GM19043 (cell line): Measurements from ENCODE around the gene PCDHAC1.

ENCODE experiments used
- ATAC-seq: cut with Tn5 transposase; IDR thresholded peaks from one replicate; pipeline ENCODE4 v1.9.1; 2021; ENCODE audit warnings: low read depth; ENCODE audit not compliant: unreplicated experiment

Gene PCDHAC1

DNA sequence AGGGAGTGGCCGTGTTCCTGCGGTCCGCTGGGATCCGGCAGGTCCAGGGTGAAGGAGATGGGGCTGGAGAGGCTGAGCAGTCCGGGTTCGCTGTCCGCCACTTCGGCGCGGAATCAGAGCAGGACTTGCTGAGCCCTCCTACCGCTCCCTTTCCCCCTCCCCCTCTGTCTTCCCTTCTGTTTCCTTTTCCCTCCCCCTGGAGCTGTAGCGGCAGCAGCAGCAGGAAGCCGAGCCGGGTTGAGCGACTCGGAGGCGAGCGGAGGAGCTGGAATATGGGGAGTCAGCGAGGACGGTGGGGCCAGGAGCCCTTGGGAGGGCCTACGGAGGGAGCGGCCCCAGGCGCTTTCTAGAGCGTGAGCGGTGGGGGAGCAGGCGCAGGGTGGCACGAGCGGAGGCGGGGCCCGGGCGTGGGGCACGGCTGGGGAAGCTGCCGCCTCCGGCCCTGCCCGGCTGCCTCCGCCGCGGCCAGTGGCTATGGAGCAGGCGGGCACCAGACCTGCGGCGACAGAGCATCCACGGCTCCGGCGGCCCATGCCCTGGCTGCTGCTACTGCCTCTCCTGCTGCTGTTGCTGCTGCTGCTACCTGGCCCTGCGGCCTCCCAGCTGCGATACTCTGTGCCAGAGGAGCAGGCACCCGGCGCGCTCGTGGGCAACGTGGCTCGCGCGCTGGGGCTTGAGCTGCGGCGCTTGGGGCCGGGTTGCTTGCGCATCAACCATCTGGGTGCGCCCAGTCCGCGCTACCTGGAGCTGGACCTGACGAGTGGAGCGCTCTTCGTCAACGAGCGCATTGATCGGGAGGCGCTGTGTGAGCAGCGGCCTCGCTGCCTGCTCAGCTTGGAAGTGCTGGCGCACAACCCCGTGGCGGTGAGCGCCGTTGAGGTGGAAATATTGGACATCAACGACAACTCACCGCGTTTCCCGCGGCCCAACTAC is 40.5 kb downstream of the PCDHAC1 start, which contains the start of gene PCDHAC2:
TSS of gene PCDHAC2 (plus strand) at position 184 of the 933 bp plus-strand sequence. CDS start at position 475, 291 bp downstream.
- no peak for ATAC-seq

DNA sequence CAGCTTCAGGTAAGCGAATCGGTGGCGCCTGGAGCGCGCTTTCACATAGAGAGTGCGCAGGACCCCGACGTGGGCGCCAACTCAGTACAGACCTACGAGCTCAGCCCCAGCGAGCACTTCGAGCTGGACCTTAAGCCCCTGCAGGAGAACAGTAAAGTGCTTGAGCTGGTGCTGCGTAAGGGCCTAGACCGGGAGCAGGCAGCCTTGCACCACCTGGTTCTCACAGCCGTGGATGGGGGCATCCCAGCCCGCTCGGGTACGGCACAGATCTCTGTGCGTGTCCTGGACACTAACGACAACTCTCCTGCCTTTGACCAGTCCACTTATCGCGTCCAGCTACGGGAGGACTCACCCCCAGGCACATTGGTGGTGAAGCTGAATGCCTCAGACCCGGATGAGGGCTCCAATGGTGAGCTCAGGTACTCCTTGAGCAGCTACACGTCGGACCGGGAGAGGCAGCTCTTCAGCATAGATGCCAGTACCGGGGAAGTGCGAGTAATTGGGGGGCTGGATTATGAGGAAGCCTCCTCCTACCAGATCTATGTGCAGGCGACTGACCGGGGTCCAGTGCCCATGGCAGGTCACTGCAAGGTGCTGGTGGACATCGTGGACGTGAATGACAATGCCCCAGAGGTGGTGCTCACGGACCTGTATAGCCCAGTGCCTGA is 41.3 kb downstream of the PCDHAC1 start:
- no peak for ATAC-seq

DNA sequence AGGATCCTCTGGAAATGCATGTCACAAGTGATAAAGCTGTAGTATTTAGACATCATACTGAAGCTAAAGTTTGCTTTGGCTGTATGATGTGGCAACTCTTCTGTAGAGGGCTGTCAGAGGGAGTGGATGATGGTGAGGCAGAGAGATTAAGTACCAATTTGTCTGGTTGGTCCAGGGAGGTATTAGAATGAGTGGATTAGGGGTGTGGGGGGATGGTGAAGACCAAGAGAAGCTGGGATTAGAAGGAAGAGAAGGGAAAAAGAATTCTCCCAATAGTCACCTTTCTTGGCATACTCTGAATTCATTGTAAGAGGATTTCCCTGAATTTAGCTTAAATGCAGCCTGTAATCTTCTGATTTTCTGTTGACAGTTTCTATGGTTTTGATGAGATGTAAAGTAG is 43.8 kb downstream of the PCDHAC1 start:
- no peak for ATAC-seq

DNA sequence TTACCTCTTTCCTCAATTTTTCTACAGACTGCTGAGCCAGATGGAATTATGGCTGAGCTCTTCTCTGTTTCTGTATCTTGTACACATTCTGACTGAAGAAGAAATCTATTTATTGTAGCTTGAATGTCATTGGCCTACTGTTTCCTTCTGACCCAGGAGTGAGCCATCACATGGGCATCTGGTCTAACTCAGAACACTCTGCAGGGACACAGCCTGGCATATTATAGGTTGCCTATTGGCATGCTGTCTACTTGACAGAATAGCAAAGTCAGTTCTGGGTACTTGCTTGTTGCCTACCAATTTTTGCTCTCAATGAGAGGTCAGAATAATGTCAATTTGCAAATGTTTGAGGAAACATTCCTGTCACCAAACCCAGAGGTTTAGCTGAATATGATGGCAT is 47.5 kb downstream of the PCDHAC1 start:
- ATAC-seq, result no peak

DNA sequence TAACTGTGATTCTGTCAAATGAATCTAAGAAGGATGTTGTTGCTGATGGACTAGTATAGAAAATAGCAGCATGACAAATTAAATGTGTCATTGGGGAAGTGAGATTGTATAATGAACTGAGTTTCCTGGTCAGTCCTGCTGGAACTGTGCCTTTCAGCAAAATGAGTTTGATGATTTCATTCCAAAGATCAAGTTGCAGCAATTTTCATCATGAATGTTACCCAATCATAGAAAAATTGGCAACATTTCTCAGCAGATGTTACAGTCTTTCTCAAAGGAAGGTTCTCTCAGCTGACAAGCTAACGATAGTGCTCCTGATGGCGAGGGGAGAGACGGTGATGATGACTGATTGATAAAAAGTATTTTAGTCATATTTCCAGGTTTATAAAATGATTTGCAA is 50.9 kb downstream of the PCDHAC1 start:
- no peak for ATAC-seq

DNA sequence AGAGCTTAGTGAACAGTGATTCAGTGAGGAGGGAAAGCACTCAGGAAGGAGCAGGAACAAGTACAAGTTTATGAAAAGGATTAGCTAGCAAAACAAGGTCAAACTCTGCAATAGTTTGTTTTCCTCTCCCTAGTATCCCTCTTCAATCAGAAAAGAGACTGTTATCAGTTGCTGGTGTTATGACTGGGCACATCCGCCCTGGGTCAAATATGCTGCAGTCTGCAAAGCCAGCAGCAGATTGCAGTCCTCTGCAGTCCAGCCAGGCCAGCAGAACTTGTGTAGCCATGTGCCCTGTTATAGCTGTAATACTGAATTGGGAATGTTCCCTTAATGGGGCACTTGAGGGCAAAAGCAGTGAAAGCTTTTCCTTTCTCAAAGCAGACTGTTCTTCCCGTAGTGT is 52.2 kb downstream of the PCDHAC1 start:
- ATAC-seq, result no peak

DNA sequence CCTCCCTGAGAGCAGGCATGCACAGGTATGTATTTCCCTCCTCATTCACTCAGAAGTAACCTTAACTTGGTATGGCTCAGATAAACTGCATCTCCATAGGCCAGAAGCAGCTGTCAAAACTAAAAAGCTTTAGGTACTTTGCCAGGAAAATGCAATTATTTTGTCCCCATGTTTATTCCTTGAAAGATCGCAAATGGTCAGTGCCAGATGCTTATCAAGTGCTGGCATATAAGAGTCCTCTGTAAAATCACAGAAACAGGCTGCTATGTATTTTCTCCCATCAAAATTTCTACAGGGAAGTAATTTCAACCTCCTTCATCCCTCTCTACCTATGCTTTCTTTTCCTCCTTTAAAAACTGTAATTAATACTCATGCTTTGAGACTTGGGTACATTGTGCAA is 52.9 kb downstream of the PCDHAC1 start:
- ATAC-seq, result no peak
